ENCODE data around the gene SH3RF2.

SH3RF2 gene

GRCh38 chr5:146048994-146049703, 112.8 kb downstream of the SH3RF2 start:
- DNase-seq = no peak

GRCh38 chr5:146049704-146050026, 113.3 kb downstream of the SH3RF2 start:
- DNase-seq = no peak

- no peak for DNase-seq
Measured at GRCh38 chr5:146050086-146050485, 113.7 kb downstream of the SH3RF2 start.

GRCh38 chr5:146051678-146052077, 115.3 kb downstream of the SH3RF2 start:
- no peak for DNase-seq

GRCh38 chr5:146052780-146053179, 116.4 kb downstream of the SH3RF2 start:
- no peak for DNase-seq

- no peak for DNase-seq
Measured at GRCh38 chr5:146055432-146055831, 119.1 kb downstream of the SH3RF2 start.

- DNase-seq = no peak
Measured at GRCh38 chr5:146059460-146060220, 123.3 kb downstream of the SH3RF2 start.

GRCh38 chr5:146060221-146060585, 123.8 kb downstream of the SH3RF2 start:
- DNase-seq = no peak

- no peak for DNase-seq
Measured at GRCh38 chr5:146066968-146067367, 130.6 kb downstream of the SH3RF2 start.

GRCh38 chr5:146068206-146068605, 131.8 kb downstream of the SH3RF2 start:
- DNase-seq = no peak

GRCh38 chr5:146068977-146069779, 132.8 kb downstream of the SH3RF2 start:
- no peak for DNase-seq

GRCh38 chr5:146069780-146070099, 133.4 kb downstream of the SH3RF2 start:
- no peak for DNase-seq

- no peak for DNase-seq
Measured at GRCh38 chr5:146070746-146071145, 134.4 kb downstream of the SH3RF2 start.

- no peak for DNase-seq
Measured at GRCh38 chr5:146071171-146071570, 134.8 kb downstream of the SH3RF2 start.

GRCh38 chr5:146072595-146072994, 136.2 kb downstream of the SH3RF2 start:
- DNase-seq = no peak

GRCh38 chr5:146073239-146073900, 137.0 kb downstream of the SH3RF2 start:
- DNase-seq = no peak

- no peak for DNase-seq
Measured at GRCh38 chr5:146076028-146076427, 139.7 kb downstream of the SH3RF2 start.

- no peak for DNase-seq
Measured at GRCh38 chr5:146076455-146076854, 140.1 kb downstream of the SH3RF2 start.

- DNase-seq = no peak
Measured at GRCh38 chr5:146078566-146078965, 142.2 kb downstream of the SH3RF2 start.

GRCh38 chr5:146079695-146080373, 143.5 kb downstream of the SH3RF2 start:
- no peak for DNase-seq

- DNase-seq = no peak
Measured at GRCh38 chr5:146081556-146081955, 145.2 kb downstream of the SH3RF2 start.

GRCh38 chr5:146082798-146083197, 146.4 kb downstream of the SH3RF2 start:
- no peak for DNase-seq

GRCh38 chr5:146084376-146084775, 148.0 kb downstream of the SH3RF2 start:
- no peak for DNase-seq
